HEK293 (cell line): ENCODE measurements around the gene SMIM24.

Source experiments
- CTCF ChIA-PET: fragments of 350-600 bp; formaldehyde crosslinking; extraction: SDS; loops from one replicate; lab custom pipeline; 2021; ENCODE audit warnings: antibody characterized with exemption; lab: Yijun Ruan, JAX
- POLR2A ChIA-PET: fragments of 300-600 bp; formaldehyde crosslinking; extraction: SDS; loops from one replicate; lab custom pipeline; 2020; ENCODE audit warnings: antibody characterized with exemption, inconsistent platforms; lab: Yijun Ruan, JAX
- H3K27ac ChIP-seq: fragments of 200-500 bp; sonication (Bioruptor generic); 2 replicates; pipeline ENCODE4 v1.5.1; 2014; ENCODE audit warnings: low read depth, low read length, control low read depth, inconsistent platforms; ENCODE audit errors: extremely low read depth
- H3K36me3 ChIP-seq, 2 experiments: fragments of 200-500 bp in 1 of 2; sonication (Bioruptor generic) in 1 of 2; 1 replicate in 1 of 2; 2 replicates in 1 of 2; pipeline ENCODE4 v1.5.1; 2014 to 2017; ENCODE audit warnings: inconsistent platforms in 2 of 2, low read length in 2 of 2; ENCODE audit not compliant: control insufficient read depth in 2 of 2, insufficient read depth in 1 of 2
- H3K4me1 ChIP-seq: fragments of 200-500 bp; sonication (Bioruptor generic); 2 replicates; pipeline ENCODE4 v1.5.1; 2014; ENCODE audit warnings: mild to moderate bottlenecking, low read length, inconsistent platforms; ENCODE audit not compliant: control insufficient read depth, insufficient read depth
- H3K4me3 ChIP-seq: 2 replicates; pipeline ENCODE4 v1.5.1; 2011; ENCODE audit warnings: low read depth, mild to moderate bottlenecking, control low read depth, low read length, moderate library complexity
- H3K9me3 ChIP-seq: fragments of 200-500 bp; sonication (Bioruptor generic); 2 replicates; pipeline ENCODE4 v1.5.1; 2014; ENCODE audit warnings: low read depth, low read length, inconsistent platforms; ENCODE audit not compliant: control insufficient read depth, insufficient read depth
- GLIS2 ChIP-seq: fragments of 450-650 bp; formaldehyde crosslinking; IDR thresholded peaks from 2 replicates; pipeline ENCODE4 v1.5.1; 2016; ENCODE audit warnings: missing biosample characterization, missing genetic modification characterization
- KLF1 ChIP-seq: fragments of 450-650 bp; formaldehyde crosslinking; IDR thresholded peaks from 2 replicates; pipeline ENCODE4 v1.5.1; 2016; ENCODE audit warnings: missing biosample characterization, missing genetic modification characterization
- KLF16 ChIP-seq: fragments of 450-650 bp; formaldehyde crosslinking; IDR thresholded peaks from 2 replicates; pipeline ENCODE4 v1.5.1; 2017; ENCODE audit warnings: missing biosample characterization, missing genetic modification characterization
- RBAK ChIP-seq: fragments of 450-650 bp; formaldehyde crosslinking; IDR thresholded peaks from 2 replicates; pipeline ENCODE4 v1.5.1; 2016; ENCODE audit warnings: missing biosample characterization, missing genetic modification characterization
- SCRT2 ChIP-seq: fragments of 450-650 bp; formaldehyde crosslinking; IDR thresholded peaks from 2 replicates; pipeline ENCODE4 v1.5.1; 2016; ENCODE audit warnings: missing biosample characterization, missing genetic modification characterization
- SP3 ChIP-seq: fragments of 450-650 bp; formaldehyde crosslinking; IDR thresholded peaks from 2 replicates; pipeline ENCODE4 v1.5.1; 2016; ENCODE audit warnings: missing biosample characterization, missing genetic modification characterization
- TCF7L2 ChIP-seq: IDR thresholded peaks from 2 replicates; pipeline ENCODE4 v1.6.1; 2011; ENCODE audit warnings: low read depth, mild to moderate bottlenecking, inconsistent platforms, low read length, moderate library complexity, borderline replicate concordance
- WT1 ChIP-seq: fragments of 450-650 bp; formaldehyde crosslinking; IDR thresholded peaks from 2 replicates; pipeline ENCODE4 v1.5.1; 2016; ENCODE audit warnings: missing biosample characterization, missing genetic modification characterization
- ZBTB1 ChIP-seq: fragments of 450-650 bp; formaldehyde crosslinking; IDR thresholded peaks from 2 replicates; pipeline ENCODE4 v1.5.1; 2016; ENCODE audit warnings: missing biosample characterization, missing genetic modification characterization
- ZNF112 ChIP-seq: fragments of 450-650 bp; formaldehyde crosslinking; IDR thresholded peaks from 2 replicates; pipeline ENCODE4 v1.5.0; 2017; ENCODE audit warnings: missing biosample characterization, missing genetic modification characterization
- ZNF157 ChIP-seq: fragments of 450-650 bp; formaldehyde crosslinking; IDR thresholded peaks from 2 replicates; pipeline ENCODE4 v1.5.1; 2016; ENCODE audit warnings: missing biosample characterization, missing genetic modification characterization
- ZNF184 ChIP-seq: fragments of 450-650 bp; IDR thresholded peaks from 2 replicates; pipeline ENCODE4 v1.5.1; 2018; ENCODE audit warnings: missing biosample characterization, mild to moderate bottlenecking, missing genetic modification characterization
- ZNF223 ChIP-seq: fragments of 450-650 bp; formaldehyde crosslinking; IDR thresholded peaks from 2 replicates; pipeline ENCODE4 v1.5.1; 2016; ENCODE audit warnings: missing biosample characterization, missing genetic modification characterization
- ZNF248 ChIP-seq: fragments of 450-650 bp; formaldehyde crosslinking; IDR thresholded peaks from 2 replicates; pipeline ENCODE4 v1.5.1; 2017; ENCODE audit warnings: missing biosample characterization, missing genetic modification characterization
- ZNF274 ChIP-seq, 2 experiments: fragments of 200-500 bp in 1 of 2; fragments of 450-650 bp in 1 of 2; sonication (Bioruptor generic) in 1 of 2; formaldehyde crosslinking in 1 of 2; IDR thresholded peaks; 2 replicates each; pipeline versions ENCODE4 v1.5.1 to v1.6.1; 2014 to 2016; ENCODE audit warnings: borderline replicate concordance in 1 of 2, inconsistent platforms in 1 of 2, low read length in 1 of 2, missing biosample characterization in 1 of 2, missing genetic modification characterization in 1 of 2
- ZNF341 ChIP-seq: fragments of 450-650 bp; formaldehyde crosslinking; IDR thresholded peaks from 2 replicates; pipeline ENCODE4; 2016; ENCODE audit warnings: low read depth, missing biosample characterization, missing genetic modification characterization
- ZNF530 ChIP-seq: fragments of 450-650 bp; formaldehyde crosslinking; IDR thresholded peaks from 2 replicates; pipeline ENCODE4 v1.5.1; 2016; ENCODE audit warnings: low read depth, missing biosample characterization, missing genetic modification characterization
- ZNF623 ChIP-seq: fragments of 450-650 bp; formaldehyde crosslinking; IDR thresholded peaks from 2 replicates; pipeline ENCODE4 v1.5.1; 2016; ENCODE audit warnings: missing biosample characterization, missing genetic modification characterization
- TF ChIP-seq, protein P1 (sequence below): fragments of 450-650 bp; formaldehyde crosslinking; IDR thresholded peaks from 2 replicates; pipeline ENCODE4 v1.5.1; 2017; ENCODE audit warnings: missing biosample characterization, missing genetic modification characterization

The SMIM24 gene

DNA sequence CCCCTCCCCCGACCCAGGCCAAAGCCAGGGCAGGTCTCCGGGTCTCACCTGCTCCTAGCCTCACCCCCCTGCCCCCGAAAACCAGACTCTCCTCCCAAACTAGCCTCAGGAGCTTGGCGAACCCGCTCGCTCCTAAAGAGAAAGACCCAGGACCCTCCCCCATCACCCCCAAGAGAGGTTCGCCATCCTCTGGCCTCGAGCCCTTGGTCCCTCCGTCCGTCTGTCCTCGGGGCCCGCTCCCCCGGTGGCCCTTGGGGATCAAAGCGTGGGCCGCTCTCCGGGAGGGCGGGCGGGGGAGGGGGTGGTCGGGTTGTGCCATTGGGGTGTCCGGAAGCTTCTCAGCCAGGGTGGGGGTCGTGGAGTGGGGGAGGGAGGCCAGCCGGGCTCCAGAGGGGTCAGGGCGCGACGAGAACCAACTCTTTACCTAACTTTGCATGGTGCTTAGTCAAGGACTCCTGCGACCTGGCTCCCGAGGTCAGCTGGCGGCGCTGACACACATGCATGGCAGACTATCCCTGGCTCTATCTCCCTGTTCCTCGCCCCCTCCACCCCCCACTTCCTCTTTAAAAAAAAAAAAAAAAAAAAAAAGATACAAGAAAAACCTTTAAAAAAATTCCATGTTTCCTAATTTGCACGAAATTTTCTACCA is 15.6 kb downstream of the SMIM24 start:
- peaks cover 0 to 3% of the 10 kb centered on the region in 2 experiments; a peak in 2 of 3 replicates for H3K36me3 ChIP-seq
- no peaks in the 10 kb centered on the region for H3K4me1 ChIP-seq
- no peak for TF ChIP-seq ZBTB1
- TF ChIP-seq SCRT2 (tag by site-specific recombination) = no peak
- no peak for TF ChIP-seq ZNF184
- no peak for TF ChIP-seq ZNF274 (IDR thresholded peaks at IDR 0.05; ENCODE audit: low read length)
- no peak for TF ChIP-seq ZNF274 (tag by site-specific recombination; IDR thresholded peaks at IDR 0.05; ENCODE audit: borderline replicate concordance)
- TF ChIP-seq ZNF223 = no peak
- TF ChIP-seq RBAK (tag by site-specific recombination) = no peak
- no peak for TF ChIP-seq KLF16 (tag by site-specific recombination)
- TF ChIP-seq, protein P1, sequence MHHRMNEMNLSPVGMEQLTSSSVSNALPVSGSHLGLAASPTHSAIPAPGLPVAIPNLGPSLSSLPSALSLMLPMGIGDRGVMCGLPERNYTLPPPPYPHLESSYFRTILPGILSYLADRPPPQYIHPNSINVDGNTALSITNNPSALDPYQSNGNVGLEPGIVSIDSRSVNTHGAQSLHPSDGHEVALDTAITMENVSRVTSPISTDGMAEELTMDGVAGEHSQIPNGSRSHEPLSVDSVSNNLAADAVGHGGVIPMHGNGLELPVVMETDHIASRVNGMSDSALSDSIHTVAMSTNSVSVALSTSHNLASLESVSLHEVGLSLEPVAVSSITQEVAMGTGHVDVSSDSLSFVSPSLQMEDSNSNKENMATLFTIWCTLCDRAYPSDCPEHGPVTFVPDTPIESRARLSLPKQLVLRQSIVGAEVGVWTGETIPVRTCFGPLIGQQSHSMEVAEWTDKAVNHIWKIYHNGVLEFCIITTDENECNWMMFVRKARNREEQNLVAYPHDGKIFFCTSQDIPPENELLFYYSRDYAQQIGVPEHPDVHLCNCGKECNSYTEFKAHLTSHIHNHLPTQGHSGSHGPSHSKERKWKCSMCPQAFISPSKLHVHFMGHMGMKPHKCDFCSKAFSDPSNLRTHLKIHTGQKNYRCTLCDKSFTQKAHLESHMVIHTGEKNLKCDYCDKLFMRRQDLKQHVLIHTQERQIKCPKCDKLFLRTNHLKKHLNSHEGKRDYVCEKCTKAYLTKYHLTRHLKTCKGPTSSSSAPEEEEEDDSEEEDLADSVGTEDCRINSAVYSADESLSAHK (tag by site-specific recombination) = no peak
- TF ChIP-seq SP3 = no peak
- TF ChIP-seq ZNF530 (tag by site-specific recombination) = no peak
- TF ChIP-seq ZNF112 (tag by site-specific recombination) = no peak
- TF ChIP-seq ZNF623 (tag by site-specific recombination) = no peak
- TF ChIP-seq WT1 (tag by site-specific recombination) = no peak
- ChIA-PET POLR2A (interaction anchor here (0.6 kb wide), 2 partner anchors 52 to 76 kb away, joined by 3 to 5 read pairs; no protein-coding TSS in a partner anchor), CTCF (interaction anchor here (0.5 to 1.6 kb wide), 5 partner anchors 20 to 389 kb away, joined by 3 to 4 read pairs (median 3); no protein-coding TSS in a partner anchor)
- no peak overlapping the region for H3K4me3 ChIP-seq
- H3K9me3 ChIP-seq = no peaks in the 10 kb centered on the region
- H3K27ac ChIP-seq = no peak overlapping the region

- no peak overlapping the region for H3K4me3 ChIP-seq
- TF ChIP-seq KLF1 = no peak
- no peak for TF ChIP-seq TCF7L2
- TF ChIP-seq ZNF341 (tag by site-specific recombination) = peak; percentile 20; the same call in 1 of the 2 replicates
- TF ChIP-seq GLIS2 (tag by site-specific recombination) = 0 out of 2 replicates have a peak, but pooled peaks have one; percentile 21
- TF ChIP-seq ZNF248 (tag by site-specific recombination) = no peak
- no peak for TF ChIP-seq ZNF157 (tag by site-specific recombination)
- ChIA-PET CTCF (interaction anchor here (0.5 to 1.6 kb wide), 3 partner anchors 33 to 388 kb away, joined by 3 to 4 read pairs (median 3); no protein-coding TSS in a partner anchor), POLR2A (interaction anchor here (0.6 kb wide), 1 partner anchor 77 kb away, joined by 5 read pairs; no protein-coding TSS in a partner anchor)
- no peak overlapping the region for H3K27ac ChIP-seq
- peaks cover 3% of the 10 kb centered on the region; the same call in 1 of the 2 replicates for H3K4me1 ChIP-seq
- H3K36me3 ChIP-seq = peaks cover 0 to 3% of the 10 kb centered on the region in 2 experiments; a peak in 2 of 3 replicates
- no peaks in the 10 kb centered on the region for H3K9me3 ChIP-seq
Observed at GRCh38 chr19:3463714-3464586, 16.4 kb downstream of the SMIM24 start.
